Activated CD4-positive, alpha-beta memory T cell treated with anti-CD3 and anti-CD28 coated beads for 36 hours (primary cell): Measurements from ENCODE around the gene PPFIBP1. TPM values are rescaled to one million over a fixed set of nuclear protein-coding genes. Genes with fewer than 3 reads are reported as not detected.
"Not testable (repeated sequence)": the region's sequence is repeated elsewhere in the genome, so short reads cannot be mapped to it uniquely, and the experiment has no call there.

Source experiments
- CTCF ChIA-PET: fragments of 350-600 bp; sonication (Branson Sonifier 250); formaldehyde crosslinking; loops from one replicate; lab custom pipeline; 2021; ENCODE audit warnings: antibody characterized with exemption, inconsistent platforms; lab: Charles Lee
- POLR2A ChIA-PET: fragments of 350-600 bp; sonication (Branson Sonifier 250); formaldehyde crosslinking; loops from one replicate; lab custom pipeline; 2021; ENCODE audit warnings: antibody characterized with exemption; lab: Charles Lee
- DNase-seq: peaks from one replicate; pipeline ENCODE4 v3.0.0-alpha.2; 2020
- H3K27ac Mint-ChIP-seq: one replicate; pipeline ENCODE4 v1.8.0; 2021; ENCODE audit warnings: mixed read lengths
- H3K27me3 Mint-ChIP-seq: one replicate; pipeline ENCODE4 v1.8.0; 2021; ENCODE audit warnings: mixed read lengths
- H3K36me3 Mint-ChIP-seq: one replicate; pipeline ENCODE4 v1.8.0; 2021; ENCODE audit warnings: mixed read lengths
- H3K4me1 Mint-ChIP-seq: one replicate; pipeline ENCODE4 v1.8.0; 2021; ENCODE audit warnings: low read depth, mixed read lengths
- H3K4me3 Mint-ChIP-seq: one replicate; pipeline ENCODE4 v1.8.0; 2021; ENCODE audit warnings: mild to moderate bottlenecking, mixed read lengths
- H3K9me3 Mint-ChIP-seq: one replicate; pipeline ENCODE4 v1.8.0; 2021; ENCODE audit warnings: mixed read lengths
- intact Hi-C: fragments of 100-400 bp; cut with micrococcal nuclease; formaldehyde crosslinking; loops from one replicate; pipeline ENCODE4 v1.15.1; 2023
- total RNA-seq, 2 experiments: library from RNA; stranded (reverse); gene quantifications; one replicate each; pipeline ENCODE4 v1.2.3, GENCODE V29; 2021

The PPFIBP1 gene
- total RNA-seq, 2 experiments from 2014 or later: 14.1 to 14.9 TPM

GRCh38 chr12:27627853-27628469, 104.0 kb downstream of the PPFIBP1 start:
- H3K27ac Mint-ChIP-seq, H3K36me3 Mint-ChIP-seq, H3K9me3 Mint-ChIP-seq, H3K4me3 Mint-ChIP-seq, POLR2A ChIA-PET, H3K4me1 Mint-ChIP-seq, DNase-seq, H3K27me3 Mint-ChIP-seq, intact Hi-C loops: not testable (repeated sequence)
- CTCF ChIA-PET: interaction anchor here (0.6 kb wide), 1 partner anchor 104 kb away, joined by 4 read pairs; the partner anchor contains the start of gene PPFIBP1

- H3K27me3 Mint-ChIP-seq, DNase-seq, CTCF ChIA-PET, H3K27ac Mint-ChIP-seq, intact Hi-C loops, H3K9me3 Mint-ChIP-seq, H3K4me3 Mint-ChIP-seq, H3K4me1 Mint-ChIP-seq, H3K36me3 Mint-ChIP-seq, POLR2A ChIA-PET: not testable (repeated sequence)
These were observed 106.2 kb downstream of the PPFIBP1 start for GRCh38 chr12:27630219-27630618.

GRCh38 chr12:27631365-27631764, 107.4 kb downstream of the PPFIBP1 start:
- ChIA-PET POLR2A (no interaction called here), CTCF (no interaction called here)
- H3K27ac Mint-ChIP-seq: no peak overlapping the region
- H3K27me3 Mint-ChIP-seq: no peaks in the 10 kb centered on the region
- H3K4me3 Mint-ChIP-seq: no peak overlapping the region
- no peak for DNase-seq
- no peaks in the 10 kb centered on the region for H3K36me3 Mint-ChIP-seq
- no peaks in the 10 kb centered on the region for H3K9me3 Mint-ChIP-seq
- H3K4me1 Mint-ChIP-seq: peaks cover 10% of the 10 kb centered on the region
- intact Hi-C loops: no loop called here

GRCh38 chr12:27631813-27632491, 107.9 kb downstream of the PPFIBP1 start:
- Mint-ChIP-seq H3K27me3 (no peaks in the 10 kb centered on the region), H3K4me3 (no peak overlapping the region), H3K36me3 (no peaks in the 10 kb centered on the region), H3K9me3 (no peaks in the 10 kb centered on the region), H3K27ac (no peak overlapping the region), H3K4me1 (peaks cover 10% of the 10 kb centered on the region)
- no peak for DNase-seq
- ChIA-PET CTCF (no interaction called here), POLR2A (no interaction called here)
- intact Hi-C loops: no loop called here

GRCh38 chr12:27635349-27635972, 111.5 kb downstream of the PPFIBP1 start:
- Mint-ChIP-seq H3K4me3 (no peak overlapping the region), H3K27me3 (no peaks in the 10 kb centered on the region), H3K36me3 (no peaks in the 10 kb centered on the region), H3K27ac (no peak overlapping the region), H3K4me1 (no peaks in the 10 kb centered on the region), H3K9me3 (no peaks in the 10 kb centered on the region)
- ChIA-PET CTCF (interaction anchor here (1.0 to 1.6 kb wide), 3 partner anchors 71 to 201 kb away, joined by 3 to 11 read pairs (median 5); no protein-coding TSS in a partner anchor), POLR2A (interaction anchor here (0.6 kb wide), 1 partner anchor 104 kb away, joined by 4 read pairs; no protein-coding TSS in a partner anchor)
- intact Hi-C loops: loop anchor here (1.0 kb wide), 1 partner anchor 200 kb away; no protein-coding TSS in a partner anchor
- DNase-seq: no peak

GRCh38 chr12:27636569-27636968, 112.6 kb downstream of the PPFIBP1 start:
- DNase-seq, H3K27ac Mint-ChIP-seq, H3K4me3 Mint-ChIP-seq, H3K36me3 Mint-ChIP-seq, POLR2A ChIA-PET, intact Hi-C loops, H3K9me3 Mint-ChIP-seq, H3K4me1 Mint-ChIP-seq, H3K27me3 Mint-ChIP-seq: not testable (repeated sequence)
- CTCF ChIA-PET: interaction anchor here (1.2 kb wide), 1 partner anchor 105 kb away, joined by 5 read pairs; no protein-coding TSS in a partner anchor

- H3K27me3 Mint-ChIP-seq: no peaks in the 10 kb centered on the region
- H3K36me3 Mint-ChIP-seq: no peaks in the 10 kb centered on the region
- H3K27ac Mint-ChIP-seq: no peak overlapping the region
- ChIA-PET CTCF (no interaction called here), POLR2A (no interaction called here)
- DNase-seq: no peak
- no peak overlapping the region for H3K4me3 Mint-ChIP-seq
- intact Hi-C loops: no loop called here
- no peaks in the 10 kb centered on the region for H3K4me1 Mint-ChIP-seq
- no peaks in the 10 kb centered on the region for H3K9me3 Mint-ChIP-seq
These were observed 113.5 kb downstream of the PPFIBP1 start for GRCh38 chr12:27637524-27637923.

GRCh38 chr12:27639265-27639664, 115.3 kb downstream of the PPFIBP1 start:
- Mint-ChIP-seq H3K36me3 (no peaks in the 10 kb centered on the region), H3K4me3 (no peak overlapping the region), H3K27ac (no peak overlapping the region), H3K4me1 (no peaks in the 10 kb centered on the region), H3K27me3 (no peaks in the 10 kb centered on the region), H3K9me3 (no peaks in the 10 kb centered on the region)
- POLR2A ChIA-PET: no interaction called here
- CTCF ChIA-PET: no interaction called here
- intact Hi-C loops: no loop called here
- DNase-seq: no peak

GRCh38 chr12:27640566-27641200, 116.7 kb downstream of the PPFIBP1 start:
- intact Hi-C loops, CTCF ChIA-PET, H3K4me1 Mint-ChIP-seq, H3K36me3 Mint-ChIP-seq, H3K4me3 Mint-ChIP-seq, H3K27me3 Mint-ChIP-seq, DNase-seq, H3K9me3 Mint-ChIP-seq, POLR2A ChIA-PET, H3K27ac Mint-ChIP-seq: not testable (repeated sequence)

- intact Hi-C loops, DNase-seq, POLR2A ChIA-PET, H3K4me3 Mint-ChIP-seq, H3K36me3 Mint-ChIP-seq, H3K4me1 Mint-ChIP-seq, H3K27me3 Mint-ChIP-seq, H3K9me3 Mint-ChIP-seq, H3K27ac Mint-ChIP-seq: not testable (repeated sequence)
- CTCF ChIA-PET: interaction anchor here (1.7 kb wide), 1 partner anchor 10 kb away, joined by 7 read pairs; no protein-coding TSS in a partner anchor
These were observed 118.4 kb downstream of the PPFIBP1 start for GRCh38 chr12:27642361-27642760.

GRCh38 chr12:27642892-27643291, 118.9 kb downstream of the PPFIBP1 start:
- H3K4me1 Mint-ChIP-seq, POLR2A ChIA-PET, intact Hi-C loops, H3K27me3 Mint-ChIP-seq, DNase-seq, H3K36me3 Mint-ChIP-seq, H3K27ac Mint-ChIP-seq, H3K4me3 Mint-ChIP-seq, H3K9me3 Mint-ChIP-seq: not testable (repeated sequence)
- CTCF ChIA-PET: interaction anchor here (1.7 kb wide), 1 partner anchor 9 kb away, joined by 7 read pairs; no protein-coding TSS in a partner anchor
